H7 (cell line): ENCODE measurements around the gene KLHL12. TPM values are rescaled to one million over a fixed set of nuclear protein-coding genes. Genes with fewer than 3 reads are reported as not detected.
"Not testable (repeated sequence)": the region's sequence is repeated elsewhere in the genome, so short reads cannot be mapped to it uniquely, and the experiment has no call there.

Source experiments
- DNase-seq: peaks from one replicate; pipeline ENCODE4 v3.0.0; 2012
- H3K27me3 ChIP-seq: 2 replicates; pipeline ENCODE4 v1.6.0; 2011; ENCODE audit warnings: mild to moderate bottlenecking, low read length; ENCODE audit not compliant: control insufficient read depth, insufficient read depth
- H3K36me3 ChIP-seq: replicated peaks from 2 replicates; pipeline ENCODE4 v1.5.1; 2011; ENCODE audit warnings: low read length; ENCODE audit not compliant: control insufficient read depth, insufficient read depth
- H3K4me3 ChIP-seq: 2 replicates; pipeline ENCODE4 v1.5.1; 2011; ENCODE audit warnings: low read depth, mild to moderate bottlenecking, control low read depth, low read length, moderate library complexity; ENCODE audit not compliant: insufficient read depth
- total RNA-seq: library from RNA; depleted of rRNA; stranded (reverse); fragments of >200 nt; shearing (Covaris generic); gene quantifications from 2 replicates; pipeline ENCODE4 v1.2.3, GENCODE V29; 2014

Gene KLHL12
- total RNA-seq, 1 experiment from 2014 or later, result 45.7 TPM

GRCh38 chr1:202957733-202958543, 30.9 kb upstream of the KLHL12 start, which contains the start of gene ADIPOR1:
Gene ADIPOR1, minus strand, starts transcription at chr1:202958312. Its CDS starts 7,242 bp downstream, at chr1:202951070.
- no peaks in the 10 kb centered on the region; the same call in 1 of the 2 replicates for H3K36me3 ChIP-seq
- peak; percentile 100 for DNase-seq
- peak within 1 kb of the TSS; percentile 99 for H3K4me3 ChIP-seq
- H3K27me3 ChIP-seq, result no peaks in the 10 kb centered on the region; the same call in 1 of the 2 replicates

- Histone ChIP-seq H3K4me3 (peak overlapping the region; percentile 99), H3K27me3 (no peaks in the 10 kb centered on the region; the same call in 1 of the 2 replicates), H3K36me3 (no peaks in the 10 kb centered on the region)
- no peak for DNase-seq
These were observed 29.9 kb upstream of the KLHL12 start for GRCh38 chr1:202956969-202957368.

GRCh38 chr1:202954057-202954745, 27.2 kb upstream of the KLHL12 start:
- Histone ChIP-seq H3K27me3 (no peaks in the 10 kb centered on the region), H3K36me3 (peaks cover 6% of the 10 kb centered on the region), H3K4me3 (no peak overlapping the region)
- no peak for DNase-seq

GRCh38 chr1:202953392-202953791, 26.4 kb upstream of the KLHL12 start:
- no peaks in the 10 kb centered on the region for H3K27me3 ChIP-seq
- no peak overlapping the region for H3K4me3 ChIP-seq
- H3K36me3 ChIP-seq, result peaks cover 7% of the 10 kb centered on the region
- DNase-seq, result no peak

- no peak for DNase-seq
- peaks cover 11% of the 10 kb centered on the region for H3K36me3 ChIP-seq
- no peak overlapping the region for H3K4me3 ChIP-seq
- H3K27me3 ChIP-seq, result no peaks in the 10 kb centered on the region
These were observed 25.8 kb upstream of the KLHL12 start for GRCh38 chr1:202952818-202953217.

- no peak for DNase-seq
- H3K36me3 ChIP-seq, result peaks cover 11% of the 10 kb centered on the region
- H3K27me3 ChIP-seq, result no peaks in the 10 kb centered on the region
- no peak overlapping the region for H3K4me3 ChIP-seq
These were observed 25.1 kb upstream of the KLHL12 start for GRCh38 chr1:202952099-202952498.

- Histone ChIP-seq H3K4me3 (no peak overlapping the region), H3K36me3 (peaks cover 11% of the 10 kb centered on the region), H3K27me3 (no peaks in the 10 kb centered on the region)
- DNase-seq, result no peak
These were observed 24.4 kb upstream of the KLHL12 start for GRCh38 chr1:202951437-202951836.

- no peak for DNase-seq
- H3K36me3 ChIP-seq, result peaks cover 39% of the 10 kb centered on the region
These were observed 18.4 kb upstream of the KLHL12 start for GRCh38 chr1:202945483-202945882.

GRCh38 chr1:202944438-202944921, 17.4 kb upstream of the KLHL12 start:
- Histone ChIP-seq H3K27me3 (no peaks in the 10 kb centered on the region), H3K36me3 (peaks cover 37% of the 10 kb centered on the region), H3K4me3 (no peak overlapping the region)
- DNase-seq, result no peak

More at GRCh38 chr1:202945483-202945882, 18.4 kb upstream of the KLHL12 start:
- Histone ChIP-seq H3K4me3 (no peak overlapping the region), H3K27me3 (no peaks in the 10 kb centered on the region)

GRCh38 chr1:202942426-202942825, 15.4 kb upstream of the KLHL12 start:
- H3K27me3 ChIP-seq, result no peaks in the 10 kb centered on the region
- H3K4me3 ChIP-seq, result no peak overlapping the region
- DNase-seq, result no peak
- peaks cover 32% of the 10 kb centered on the region for H3K36me3 ChIP-seq

- Histone ChIP-seq H3K36me3 (peaks cover 31% of the 10 kb centered on the region), H3K4me3 (no peak overlapping the region), H3K27me3 (no peaks in the 10 kb centered on the region)
- DNase-seq, result no peak
These were observed 14.3 kb upstream of the KLHL12 start for GRCh38 chr1:202941372-202941771.

GRCh38 chr1:202940561-202940960, 13.5 kb upstream of the KLHL12 start:
- DNase-seq, result no peak
- Histone ChIP-seq H3K4me3 (no peak overlapping the region), H3K36me3 (peaks cover 28% of the 10 kb centered on the region), H3K27me3 (no peaks in the 10 kb centered on the region)

GRCh38 chr1:202938287-202938925, 11.4 kb upstream of the KLHL12 start:
- no peak for DNase-seq
- no peaks in the 10 kb centered on the region for H3K27me3 ChIP-seq
- no peak overlapping the region for H3K4me3 ChIP-seq
- H3K36me3 ChIP-seq, result peaks cover 18% of the 10 kb centered on the region

GRCh38 chr1:202936409-202936808, 9.4 kb upstream of the KLHL12 start:
- H3K4me3 ChIP-seq, DNase-seq, H3K27me3 ChIP-seq, H3K36me3 ChIP-seq: not testable (repeated sequence)
